Activated CD8-positive, alpha-beta memory T cell treated with anti-CD3 and anti-CD28 coated beads, Interleukin-2, amount 50 U/mL, for 4 hours (primary cell): ENCODE data around the gene DDX1.

Experiments used
- DNase-seq: peaks from one replicate; pipeline ENCODE4 v3.0.0-alpha.2; 2020

The DDX1 gene

DNA sequence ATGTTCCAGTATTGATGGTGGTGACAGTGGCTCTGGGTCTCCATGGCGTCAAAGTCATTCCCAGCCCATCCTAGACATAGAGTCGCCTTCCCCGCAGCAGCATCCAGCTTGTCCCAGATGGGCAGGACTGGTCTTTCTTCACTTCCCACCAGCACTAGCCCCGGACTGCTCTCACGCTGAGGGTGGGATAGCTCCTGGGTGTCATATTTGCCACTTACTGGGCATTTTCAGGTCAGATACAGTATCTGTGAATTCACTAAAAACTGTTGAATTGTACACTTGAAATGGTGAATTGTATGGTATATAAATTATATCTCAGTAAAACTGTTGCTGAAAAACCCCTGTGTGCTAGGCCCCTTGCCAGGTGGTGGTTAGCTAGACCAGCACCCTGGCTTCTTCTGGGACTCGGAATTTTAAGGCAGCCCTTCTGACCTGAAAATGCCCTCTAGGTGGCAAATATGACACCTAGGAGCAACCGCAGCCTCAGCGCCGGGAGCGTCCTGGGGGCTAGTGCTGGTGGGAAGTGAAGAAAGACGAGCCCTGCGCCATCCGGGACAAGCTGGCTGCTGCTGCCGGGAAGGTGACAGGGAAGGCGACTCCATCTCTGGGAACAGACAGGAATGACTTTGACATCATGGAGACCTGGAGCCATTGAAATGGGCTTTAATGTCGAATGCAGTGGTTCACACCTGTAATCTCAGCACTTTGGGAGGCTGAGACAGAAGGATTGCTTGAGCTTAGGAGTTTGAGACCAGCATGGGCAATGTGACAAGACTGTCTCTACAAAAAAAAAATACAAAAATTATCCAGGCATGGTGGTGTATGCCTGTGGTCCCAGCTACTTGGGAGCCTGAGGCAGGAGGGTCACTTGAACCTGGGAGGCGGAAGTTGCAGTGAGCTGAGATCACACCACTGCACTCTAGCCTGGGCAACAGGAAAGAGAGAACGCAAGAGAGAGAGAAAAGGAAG lies 56.2 kb downstream of the DDX1 start:
- DNase-seq: no peak

DNA sequence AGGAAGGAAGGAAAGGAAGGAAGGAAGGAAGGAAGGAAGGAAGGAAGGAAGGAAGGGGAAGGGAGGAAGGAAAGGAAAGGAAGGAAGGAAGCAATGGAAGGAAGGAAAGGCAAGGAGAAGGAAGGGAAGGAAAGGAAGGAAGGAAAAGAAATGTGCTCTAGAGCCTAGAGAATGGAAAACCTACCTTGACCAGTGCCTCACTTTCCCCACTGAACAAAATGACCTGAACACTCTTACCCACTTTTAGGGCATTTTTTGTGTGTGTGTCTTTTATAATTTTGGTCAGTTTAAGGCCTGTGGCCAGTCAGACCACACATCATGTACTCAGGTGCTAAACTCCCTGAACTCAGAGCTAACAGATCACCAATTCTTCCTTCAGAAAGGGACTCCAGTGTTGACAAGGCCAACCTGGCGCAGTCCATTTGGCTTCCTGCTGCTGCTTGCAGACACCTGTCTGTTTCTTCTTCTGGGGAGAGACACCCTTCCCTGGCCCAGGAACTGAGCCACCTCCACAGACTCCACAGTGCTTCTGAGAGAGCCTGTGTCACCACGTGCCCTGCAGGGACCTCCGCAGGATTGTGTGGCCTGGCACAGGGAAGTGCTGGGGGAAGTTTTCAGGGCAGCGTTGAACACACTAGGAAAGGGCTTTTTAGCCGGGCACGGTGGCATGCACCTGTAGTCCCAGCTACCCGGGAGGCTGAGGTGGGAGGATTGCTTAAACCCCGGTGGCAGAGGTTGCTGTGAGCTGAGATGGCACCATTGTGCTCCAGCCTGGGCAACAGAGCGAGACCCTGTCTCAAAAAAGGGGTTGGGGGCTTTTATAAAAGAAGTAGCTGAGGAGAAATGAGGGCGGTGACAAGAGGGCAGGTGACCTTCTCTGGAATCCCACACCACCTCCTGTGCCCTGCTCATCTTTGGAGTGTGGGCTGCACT lies 57.2 kb downstream of the DDX1 start:
- no peak for DNase-seq

DNA sequence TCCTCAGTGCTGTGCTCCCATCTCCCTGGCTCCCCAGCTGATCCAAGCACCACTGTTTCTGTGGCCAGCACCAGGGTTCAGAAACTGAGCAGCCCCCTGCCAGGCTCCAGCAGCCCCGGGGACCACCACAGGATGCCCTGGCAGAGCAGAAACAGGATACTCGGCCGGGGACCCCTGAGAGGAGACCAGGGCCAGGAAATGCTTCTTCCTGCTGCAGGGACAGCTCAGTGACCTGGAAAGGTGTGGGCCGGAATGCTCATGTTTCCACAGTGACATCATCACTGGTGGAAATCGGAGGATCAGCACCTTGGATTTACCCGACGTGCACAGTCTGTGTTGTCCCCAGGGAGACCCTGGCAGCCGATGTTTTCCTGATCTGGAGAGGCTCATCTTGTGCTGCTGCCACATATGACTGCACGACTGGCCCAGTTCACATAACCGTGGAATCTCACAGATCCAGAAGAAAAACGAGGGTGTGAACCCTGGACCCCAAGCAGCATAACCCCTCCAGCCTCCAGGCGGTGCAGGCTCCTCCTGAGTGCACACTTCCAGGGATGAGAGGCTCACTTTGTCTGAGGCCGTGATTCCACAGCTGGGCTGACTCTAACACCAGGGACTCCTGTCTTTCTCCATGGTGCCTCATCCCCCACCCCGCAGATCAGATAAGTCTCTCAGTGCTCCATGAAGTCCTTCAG lies 58.0 kb downstream of the DDX1 start:
- no peak for DNase-seq

DNA sequence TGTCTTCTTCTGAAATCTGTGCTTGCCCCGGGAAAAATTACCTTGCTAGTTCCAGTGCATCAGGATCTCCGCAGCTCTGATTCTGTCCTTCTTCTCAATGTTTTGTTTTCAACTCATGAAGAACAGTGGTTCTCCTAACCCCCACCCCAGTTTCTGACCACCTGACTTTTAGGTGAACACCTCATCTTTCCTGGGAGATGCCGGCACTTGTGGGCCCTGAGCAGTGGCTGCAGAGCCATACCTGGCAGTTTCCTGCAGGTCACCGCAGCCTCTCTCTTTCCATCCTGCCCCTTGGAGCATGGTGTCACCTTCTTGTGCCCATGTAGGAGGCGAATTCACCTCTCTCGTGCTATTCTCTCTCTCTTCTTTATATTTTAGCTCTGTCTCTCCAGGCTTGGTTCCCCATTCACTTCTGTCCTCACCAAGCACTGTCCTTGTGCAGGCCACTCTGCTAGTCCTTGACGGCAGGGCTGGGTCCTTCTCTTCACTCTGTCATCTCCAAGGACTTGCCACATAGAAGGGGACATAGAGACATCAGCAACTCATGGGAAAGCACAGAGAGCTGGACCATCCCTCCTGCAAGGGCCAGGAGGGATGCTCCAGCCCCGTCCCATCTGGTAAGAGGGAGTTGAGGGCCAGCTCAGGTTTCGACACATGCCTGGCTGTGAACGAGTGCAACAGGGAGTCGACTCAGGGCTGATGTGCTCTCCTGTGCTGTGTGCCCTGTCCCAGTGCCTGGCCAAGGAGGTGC lies 59.1 kb downstream of the DDX1 start:
- no peak for DNase-seq

DNA sequence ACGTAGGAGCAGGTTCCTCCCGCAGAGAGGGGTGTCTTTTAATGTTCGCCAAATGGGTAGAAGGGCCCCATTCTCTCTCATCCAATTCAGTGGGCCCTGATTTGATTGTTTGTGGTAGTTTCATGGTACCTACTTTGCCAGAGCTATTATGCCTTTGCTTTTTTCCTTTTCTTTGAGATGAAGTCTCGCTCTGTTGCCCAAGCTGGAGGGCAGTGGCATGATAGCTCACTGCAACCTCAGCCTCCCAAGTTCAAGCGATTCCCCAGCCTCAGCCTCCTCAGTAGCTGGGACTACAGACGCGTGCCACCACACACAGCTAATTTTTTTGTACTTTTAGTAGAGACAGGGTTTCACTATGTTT lies 59.7 kb downstream of the DDX1 start:
- DNase-seq: no peak

DNA sequence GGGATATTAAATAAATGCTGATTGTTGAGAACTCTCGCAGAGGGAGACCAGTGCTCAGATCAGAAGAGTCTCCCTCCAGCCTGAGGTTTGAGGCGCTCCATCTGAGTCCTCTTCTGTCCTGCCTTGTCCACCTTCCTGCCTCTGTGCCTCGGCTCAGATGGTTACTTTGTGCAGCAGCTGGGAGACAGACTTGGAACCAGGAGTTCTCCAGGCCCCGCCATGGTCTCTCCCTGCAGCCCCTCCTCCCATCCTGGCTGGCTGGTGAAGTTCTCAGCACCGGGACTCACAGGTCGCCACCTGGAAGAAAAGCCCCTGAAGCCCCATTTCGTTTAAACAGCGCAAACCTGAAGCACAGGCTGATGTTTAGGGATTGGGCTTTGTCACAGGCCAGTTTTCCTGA lies 60.6 kb downstream of the DDX1 start:
- DNase-seq: no peak

DNA sequence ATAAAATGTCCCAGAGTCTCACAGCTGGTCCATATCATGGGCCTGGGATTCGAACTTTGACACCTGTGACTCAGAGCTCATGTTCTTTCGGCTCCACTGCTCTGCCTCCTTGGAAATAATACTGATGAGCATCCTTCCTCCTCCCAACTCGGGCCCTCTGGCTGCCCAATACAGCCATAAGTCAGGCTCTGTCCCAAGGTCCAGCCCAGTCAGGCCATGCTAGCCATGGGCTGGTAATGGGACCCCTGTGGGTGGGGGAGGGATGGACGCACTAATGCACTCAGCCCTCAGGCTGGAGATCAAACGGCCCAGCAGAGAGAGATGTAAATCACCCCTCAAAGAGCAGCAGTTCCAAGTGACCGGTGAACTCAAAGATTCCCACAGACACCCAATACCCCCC lies 61.1 kb downstream of the DDX1 start:
- no peak for DNase-seq

DNA sequence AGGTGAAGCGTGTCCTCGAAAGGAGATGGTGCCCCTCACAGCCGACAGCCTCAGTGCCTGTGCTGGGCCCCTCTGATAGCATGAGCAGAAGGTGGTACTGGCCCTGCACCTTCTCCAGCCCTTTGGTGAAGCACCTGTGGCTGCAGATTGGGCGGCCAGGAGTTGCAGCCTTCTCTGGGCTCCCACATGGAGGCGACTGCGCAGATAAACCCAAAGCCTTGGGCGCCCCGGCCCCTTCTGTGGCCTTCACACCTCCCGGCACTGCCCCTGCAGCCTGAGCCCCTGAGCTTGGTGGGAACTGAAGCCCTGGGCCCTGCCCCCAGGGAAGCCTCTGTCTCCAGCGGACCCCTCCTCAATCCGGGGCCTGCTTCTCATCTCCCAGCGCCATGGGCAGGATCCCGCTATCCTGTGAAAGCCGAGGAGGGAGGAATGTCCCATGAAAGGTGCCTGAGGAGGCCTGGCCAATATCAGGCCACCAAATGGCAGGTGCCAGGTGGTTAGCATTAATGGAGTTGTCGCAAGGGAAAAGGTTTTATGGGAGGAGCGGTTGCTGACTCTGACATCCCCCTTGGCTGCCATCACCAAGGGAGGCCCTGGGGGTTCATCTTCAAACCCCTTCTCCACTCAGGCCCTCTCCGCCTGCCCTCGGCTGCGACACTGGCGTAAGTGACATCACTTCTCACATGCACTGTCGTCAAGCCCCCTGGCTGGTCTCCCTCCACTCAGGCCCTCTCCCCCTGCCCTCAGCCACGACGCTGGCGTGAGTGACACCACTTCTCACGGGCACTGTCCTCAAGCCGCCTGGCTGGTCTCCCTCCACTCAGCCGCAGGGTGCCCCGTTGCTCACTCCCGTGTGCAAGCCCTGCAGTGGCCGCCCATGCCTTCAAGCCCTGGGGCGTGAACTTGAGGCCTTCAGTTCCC lies 62.4 kb downstream of the DDX1 start:
- no peak for DNase-seq

DNA sequence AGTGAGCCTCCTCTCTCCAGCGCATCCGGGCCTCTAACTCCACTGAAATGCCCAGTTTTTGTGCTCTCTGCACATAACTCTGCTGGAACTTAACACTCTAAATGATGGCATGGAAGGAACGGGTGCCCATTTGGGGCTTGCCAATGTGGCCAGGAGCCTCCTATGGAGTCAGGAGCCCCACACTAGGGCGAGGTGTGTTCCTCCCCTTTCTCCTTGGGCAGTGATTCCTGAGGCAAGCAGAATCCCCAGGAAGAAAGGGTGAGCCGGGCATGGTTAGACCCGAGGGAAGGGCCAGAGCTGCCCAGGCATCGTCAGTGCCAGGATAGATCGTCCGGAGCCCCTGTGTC lies 63.0 kb downstream of the DDX1 start:
- DNase-seq: no peak

DNA sequence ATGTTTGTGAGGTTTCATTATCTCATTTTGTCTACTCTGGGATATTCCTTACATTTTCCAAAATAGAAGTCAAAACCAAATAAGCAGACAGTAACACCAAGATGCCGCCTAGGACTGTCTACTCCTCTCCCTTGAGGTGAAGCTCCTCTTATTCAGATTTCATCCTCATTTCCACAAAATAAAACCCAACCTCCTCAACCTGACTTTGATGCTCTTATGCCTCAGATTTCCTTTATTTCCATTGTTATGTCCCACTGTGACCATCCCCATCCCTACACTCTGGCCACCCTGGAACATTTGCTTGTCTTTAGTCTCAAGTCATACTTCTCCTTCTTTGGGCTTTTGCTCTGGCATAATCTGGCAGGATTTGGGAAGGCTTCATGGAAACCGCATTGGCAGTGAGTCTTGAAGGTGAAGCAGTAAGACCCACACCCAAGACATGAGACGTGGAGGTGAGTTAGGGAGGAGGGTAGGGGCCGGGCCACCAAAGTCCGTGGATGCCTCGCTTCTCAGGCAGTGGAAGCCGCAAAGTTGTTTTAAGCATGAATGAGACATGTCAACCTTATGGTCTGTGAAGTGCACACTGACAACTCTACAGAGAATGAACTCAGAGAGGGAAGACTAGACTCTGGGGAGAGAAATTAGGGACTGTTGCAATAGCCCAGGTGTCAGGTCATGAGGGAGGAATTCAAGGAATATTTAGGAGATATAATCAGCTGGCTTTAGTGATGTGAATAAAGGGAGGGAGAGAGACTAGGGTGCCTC lies 63.6 kb downstream of the DDX1 start:
- no peak for DNase-seq

DNA sequence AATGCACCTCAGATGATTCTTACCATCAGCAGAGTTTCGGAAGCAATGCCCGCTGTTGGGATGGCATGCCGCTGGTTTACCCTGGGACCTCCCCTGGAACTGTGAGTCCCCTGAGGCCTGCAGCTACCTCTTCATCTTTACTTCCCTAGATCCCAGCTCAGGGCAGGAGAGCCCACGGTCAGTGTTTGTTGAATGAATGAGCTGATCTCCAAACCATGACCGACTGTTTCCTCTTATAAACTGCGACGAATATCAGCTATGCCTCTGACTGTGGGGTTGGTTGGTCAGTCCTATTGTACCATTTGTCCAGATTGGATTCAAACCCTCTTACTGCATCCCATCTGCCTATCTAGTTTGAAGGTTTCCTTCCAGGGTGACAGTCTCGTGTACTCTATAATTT lies 64.4 kb downstream of the DDX1 start:
- no peak for DNase-seq

DNA sequence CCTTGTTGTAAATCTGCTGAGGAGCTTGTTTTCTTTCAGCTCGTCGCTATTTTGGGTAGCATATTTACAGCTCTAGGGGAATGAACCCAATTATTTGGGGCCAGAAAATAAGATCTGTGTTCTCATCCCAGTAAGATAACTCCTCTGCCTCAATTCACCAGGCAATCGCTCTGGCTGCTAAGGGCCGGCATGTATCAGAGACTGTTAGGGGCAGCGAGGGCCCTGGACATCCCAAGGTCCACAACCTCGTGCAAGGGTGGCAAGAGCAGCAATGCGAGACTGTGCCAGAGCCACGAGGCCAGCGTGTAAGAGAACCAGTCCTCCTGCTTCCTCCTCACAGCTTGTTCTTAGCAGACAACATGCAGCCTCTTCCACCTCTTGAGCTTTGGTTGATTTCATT lies 66.1 kb downstream of the DDX1 start:
- no peak for DNase-seq

DNA sequence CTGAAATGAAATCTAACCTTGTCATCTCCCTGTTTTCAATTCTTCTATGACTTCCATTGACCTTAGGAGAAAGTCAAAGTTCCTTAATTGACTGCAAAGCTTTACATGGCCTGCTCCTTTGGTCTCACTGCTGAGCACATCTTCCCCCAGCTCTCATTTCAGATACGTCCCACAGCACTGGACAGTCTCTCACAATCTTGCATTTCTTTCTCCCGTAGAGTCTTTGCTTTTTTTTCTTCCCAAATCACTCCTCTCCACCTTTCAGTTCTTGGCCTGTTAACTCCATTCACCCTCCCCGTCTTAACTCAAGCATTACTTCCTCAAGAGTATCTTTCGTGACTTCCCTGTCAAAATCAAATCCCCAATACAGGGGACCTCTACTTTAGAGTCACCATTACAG lies 67.2 kb downstream of the DDX1 start:
- DNase-seq: no peak

DNA sequence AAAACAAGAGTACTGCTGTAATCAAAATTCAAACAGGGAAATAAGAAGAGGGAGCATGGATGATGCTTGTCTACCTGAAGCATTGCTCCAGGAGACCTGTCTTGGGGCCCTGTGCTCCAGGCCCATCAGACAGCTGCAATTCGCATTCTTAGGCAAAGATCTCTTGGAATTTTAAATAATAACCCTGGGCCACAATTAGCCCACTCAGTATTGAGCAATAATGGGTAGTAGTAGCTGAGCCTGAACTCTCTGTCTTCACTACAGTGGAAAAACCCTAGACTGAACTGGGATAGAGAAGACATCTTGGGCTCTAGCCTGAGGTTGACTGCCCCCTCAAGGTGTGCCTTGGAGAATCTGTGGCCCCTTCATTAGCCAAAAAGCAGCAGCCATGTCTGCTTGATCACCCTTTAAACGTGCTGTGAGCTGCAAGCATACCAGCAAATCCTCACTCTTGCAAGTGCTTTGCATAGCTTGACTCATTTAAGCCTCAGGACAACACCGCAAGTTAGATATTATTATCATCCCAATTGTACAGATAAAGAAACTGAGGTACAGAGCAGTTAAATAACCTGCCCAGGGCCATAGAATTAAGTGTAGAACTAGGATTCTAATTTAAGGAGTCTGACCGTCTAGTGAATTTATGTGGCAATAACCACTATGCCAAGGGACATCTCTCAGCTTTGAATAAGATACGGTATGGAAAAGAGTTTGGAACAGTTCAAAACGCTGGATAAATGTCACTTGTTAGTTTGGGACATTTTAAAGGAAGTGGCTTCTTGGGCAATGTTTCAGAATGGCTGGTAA lies 69.0 kb downstream of the DDX1 start:
- no peak for DNase-seq

DNA sequence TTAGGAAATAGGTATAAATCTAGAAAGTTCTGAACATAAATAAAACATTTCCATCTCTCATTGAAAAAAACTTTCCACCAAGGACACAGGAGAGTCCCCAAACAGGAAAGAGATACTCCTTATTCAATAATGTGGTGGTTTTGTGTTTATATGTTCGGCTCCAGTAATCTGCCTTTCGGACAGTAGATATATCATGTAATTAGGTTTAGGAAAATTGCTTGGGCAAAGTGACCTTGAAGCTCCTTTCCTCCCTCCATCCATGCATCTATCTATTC lies 69.6 kb downstream of the DDX1 start:
- DNase-seq: no peak

DNA sequence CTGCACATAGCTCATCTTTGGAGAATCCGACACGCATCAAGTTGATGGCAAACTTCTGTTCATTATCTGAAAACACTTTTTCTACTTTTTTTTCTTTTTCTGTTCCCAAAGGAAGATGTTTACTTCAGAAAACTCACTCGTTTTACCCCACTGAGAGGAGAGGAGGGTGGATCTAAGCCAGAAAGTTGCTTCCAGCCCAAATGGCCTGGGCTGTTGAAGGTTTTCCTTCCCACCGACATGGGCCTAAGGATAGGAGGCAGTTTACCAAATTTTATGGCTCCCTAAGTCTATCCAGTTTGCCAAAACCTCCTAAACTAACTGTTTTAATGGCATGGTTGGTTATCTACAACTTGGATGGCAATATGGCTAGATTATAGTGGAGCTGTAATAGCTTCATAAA lies 70.4 kb downstream of the DDX1 start:
- no peak for DNase-seq

DNA sequence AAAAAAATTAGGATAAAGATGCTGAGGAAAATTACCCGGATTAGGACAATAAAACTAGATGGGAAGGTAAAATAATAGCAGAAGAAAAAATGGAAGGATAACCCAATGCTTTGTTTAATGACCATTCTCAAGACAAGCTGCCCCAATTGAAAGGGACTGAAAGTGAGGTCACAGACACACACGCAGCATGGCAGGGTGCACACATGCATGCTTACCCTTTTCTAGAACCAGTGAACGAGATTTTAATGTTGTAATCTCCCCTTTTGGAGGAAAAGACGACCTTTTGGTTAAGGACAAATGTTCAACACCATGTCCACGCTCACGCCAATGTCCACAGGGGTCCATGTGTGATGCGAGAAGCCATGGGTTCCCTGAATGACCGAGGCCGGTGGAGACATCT lies 70.9 kb downstream of the DDX1 start:
- DNase-seq: no peak

DNA sequence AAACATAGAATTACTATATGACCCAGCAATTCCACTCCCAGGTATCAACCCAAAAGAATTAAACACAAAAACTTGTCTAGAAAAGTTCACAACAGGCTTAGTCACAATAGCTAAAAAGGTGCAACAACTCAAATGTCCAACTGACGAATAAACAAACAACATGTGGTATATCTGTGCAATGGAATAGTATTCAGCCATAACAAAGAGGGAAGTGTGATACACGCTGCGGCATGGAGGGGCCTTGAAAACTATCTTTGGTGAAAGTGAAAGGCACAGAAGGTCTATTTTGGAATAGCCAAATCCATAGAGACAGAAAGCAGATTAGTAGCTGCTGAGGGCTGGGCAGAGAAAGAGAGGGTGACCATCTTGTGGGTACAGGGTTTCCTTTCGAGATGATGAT lies 72.1 kb downstream of the DDX1 start:
- no peak for DNase-seq

DNA sequence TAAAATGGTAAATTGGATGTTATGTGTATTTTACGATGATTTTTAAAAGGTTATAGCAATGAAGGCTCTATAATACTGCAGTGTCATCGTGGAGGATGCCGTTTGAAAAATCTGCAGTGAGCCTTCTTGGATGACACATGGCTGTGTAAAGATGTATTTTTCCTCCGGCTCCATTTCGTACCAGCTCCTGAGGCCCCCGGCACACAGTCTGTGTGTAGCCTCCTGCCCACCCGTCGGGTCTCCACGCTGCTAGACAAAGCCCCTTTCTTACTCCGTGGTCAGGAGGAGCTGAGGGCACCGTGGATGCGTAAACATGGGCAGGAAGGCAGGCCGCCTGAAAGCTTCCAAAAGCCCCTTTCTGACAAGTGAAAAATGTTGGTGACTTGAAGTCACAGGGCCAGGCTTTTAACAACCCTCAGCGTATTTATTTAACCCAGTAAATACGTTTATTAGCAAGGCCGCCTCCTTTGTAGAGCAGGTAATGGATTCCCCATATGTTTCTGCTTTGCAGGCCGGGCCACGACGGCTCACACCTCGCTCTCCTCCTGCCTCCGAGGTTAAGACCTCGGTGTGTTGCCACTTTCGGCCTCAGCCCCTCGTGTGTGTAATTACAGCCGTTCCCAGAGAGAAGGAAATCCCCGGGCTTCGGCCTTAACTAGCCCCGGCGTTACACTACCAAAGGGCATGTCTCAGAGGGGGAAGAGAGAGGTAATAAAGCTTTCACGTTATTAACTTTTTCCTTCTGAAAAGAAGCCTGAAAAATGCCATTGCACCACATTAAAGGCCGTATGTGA lies 72.8 kb downstream of the DDX1 start:
- DNase-seq: no peak
